Upper lobe of left lung (tissue), 4 donors: ENCODE measurements around the gene ACAP3.

Source experiments
- CTCF ChIP-seq, 6 experiments: fragments of 450-650 bp in 4 of 6; fragments of 200-600 bp in 2 of 6; sonication (generic) in 2 of 6; IDR thresholded peaks; one replicate each; pipeline ENCODE4 v1.5.1; 2016 to 2019; ENCODE audit warnings: antibody characterized with exemption in 6 of 6
- EP300 ChIP-seq, 4 donors: sonication (generic); formaldehyde crosslinking; IDR thresholded peaks; one replicate each; pipeline ENCODE4 v1.5.1; 2017; ENCODE audit warnings: antibody characterized with exemption in 4 of 4, control low read depth in 2 of 4
- POLR2A ChIP-seq, 4 donors: fragments of 450-650 bp; IDR thresholded peaks; one replicate each; pipeline ENCODE4 v1.5.1; 2016 to 2017; ENCODE audit warnings: antibody characterized with exemption in 4 of 4, mild to moderate bottlenecking in 2 of 4
- POLR2AphosphoS5 ChIP-seq, 2 donors: sonication (generic); formaldehyde crosslinking; IDR thresholded peaks; one replicate each; pipeline ENCODE4 v1.5.1; 2017; ENCODE audit warnings: antibody characterized with exemption in 2 of 2

- TF ChIP-seq CTCF (IDR thresholded peaks at IDR 0.05) (no peak), POLR2A (IDR thresholded peaks at IDR 0.05) (no peak), POLR2AphosphoS5 (IDR thresholded peaks at IDR 0.05) (no peak), EP300 (IDR thresholded peaks at IDR 0.05) (no peak)
These were observed 34.9 kb upstream of the ACAP3 start for GRCh38 chr1:1342584-1343115.
